HFFc6 (cell line): Measurements from ENCODE around the gene NAXD. TPM values are rescaled to one million over a fixed set of nuclear protein-coding genes. Genes with fewer than 3 reads are reported as not detected.
"Not testable (repeated sequence)": the region's sequence is repeated elsewhere in the genome, so short reads cannot be mapped to it uniquely, and the experiment has no call there.

Experiments
- DNase-seq: peaks from one replicate; pipeline ENCODE4 v3.0.0-alpha.2; 2018
- H3K27ac Mint-ChIP-seq: 2 replicates; pipeline ENCODE4 v1.8.0; 2020; ENCODE audit warnings: mild to moderate bottlenecking, mixed read lengths
- H3K27me3 Mint-ChIP-seq: 2 replicates; pipeline ENCODE4 v1.8.0; 2021; ENCODE audit warnings: mild to moderate bottlenecking, moderate library complexity, mixed read lengths; ENCODE audit not compliant: insufficient read depth
- H3K36me3 Mint-ChIP-seq: 2 replicates; pipeline ENCODE4 v1.8.0; 2021; ENCODE audit warnings: low read depth, mixed read lengths
- H3K4me1 Mint-ChIP-seq: 2 replicates; pipeline ENCODE4 v1.8.0; 2020; ENCODE audit warnings: low read depth, mixed read lengths
- H3K4me3 Mint-ChIP-seq: 2 replicates; pipeline ENCODE4 v1.8.0; 2020; ENCODE audit warnings: mild to moderate bottlenecking, moderate library complexity, mixed read lengths
- H3K9me3 Mint-ChIP-seq: 2 replicates; pipeline ENCODE4 v1.8.0; 2020; ENCODE audit warnings: mild to moderate bottlenecking, mixed read lengths
- total RNA-seq, 6 experiments: library from RNA; stranded (reverse); fragmentation: NEBNext Ultra II Directional; extraction: Animal tissue kit (Norgen Biotek cat#: 25700); gene quantifications; 2 replicates in 1 of 6; 3 replicates in 5 of 6; pipeline ENCODE4 v1.2.3, GENCODE V29; 2021
- TF ChIP-seq, protein P1 (sequence below): fragments of 200-600 bp; sonication (generic); IDR thresholded peaks from 2 replicates; pipeline ENCODE4 v1.5.0; 2021; ENCODE audit warnings: antibody characterized with exemption, mild to moderate bottlenecking

The NAXD gene
- total RNA-seq, 6 experiments from 2014 or later: 20.3 to 27.4 (median 22.8) TPM

DNA sequence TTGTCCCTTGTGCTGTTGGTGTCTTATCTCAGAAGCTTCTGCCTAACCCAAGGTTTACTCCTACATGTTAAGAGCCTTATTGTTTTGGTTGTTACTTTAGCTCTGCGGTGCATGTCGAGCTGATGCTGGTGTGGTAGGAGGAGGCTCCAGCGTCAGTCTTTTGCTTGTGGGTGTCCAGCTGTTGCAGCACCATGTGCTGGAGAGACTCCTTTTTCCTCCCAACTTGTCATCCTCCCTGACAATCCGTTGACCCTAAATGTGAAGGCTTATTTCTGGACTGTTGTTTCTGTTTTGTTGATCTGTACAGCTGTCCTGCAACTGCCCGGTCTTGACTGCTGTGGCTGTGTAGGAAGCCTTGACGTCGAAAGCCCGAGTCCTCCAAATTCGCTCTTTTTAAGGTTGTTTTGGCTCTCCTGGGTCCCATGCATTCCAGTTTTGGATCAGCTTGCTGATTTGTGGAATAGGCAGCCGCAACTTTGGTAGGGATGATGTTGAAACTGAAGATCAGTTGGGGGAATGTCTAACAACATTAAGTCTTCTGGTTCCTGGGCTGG, 15.3 kb downstream of the NAXD start:
- peaks cover 12% of the 10 kb centered on the region; the same call in 1 of the 2 replicates for H3K4me1 Mint-ChIP-seq
- no peaks in the 10 kb centered on the region for H3K9me3 Mint-ChIP-seq
- no peak for DNase-seq
- H3K4me3 Mint-ChIP-seq: no peak overlapping the region
- peaks cover 5% of the 10 kb centered on the region; the same call in 1 of the 2 replicates for H3K27me3 Mint-ChIP-seq
- TF ChIP-seq, protein P1, sequence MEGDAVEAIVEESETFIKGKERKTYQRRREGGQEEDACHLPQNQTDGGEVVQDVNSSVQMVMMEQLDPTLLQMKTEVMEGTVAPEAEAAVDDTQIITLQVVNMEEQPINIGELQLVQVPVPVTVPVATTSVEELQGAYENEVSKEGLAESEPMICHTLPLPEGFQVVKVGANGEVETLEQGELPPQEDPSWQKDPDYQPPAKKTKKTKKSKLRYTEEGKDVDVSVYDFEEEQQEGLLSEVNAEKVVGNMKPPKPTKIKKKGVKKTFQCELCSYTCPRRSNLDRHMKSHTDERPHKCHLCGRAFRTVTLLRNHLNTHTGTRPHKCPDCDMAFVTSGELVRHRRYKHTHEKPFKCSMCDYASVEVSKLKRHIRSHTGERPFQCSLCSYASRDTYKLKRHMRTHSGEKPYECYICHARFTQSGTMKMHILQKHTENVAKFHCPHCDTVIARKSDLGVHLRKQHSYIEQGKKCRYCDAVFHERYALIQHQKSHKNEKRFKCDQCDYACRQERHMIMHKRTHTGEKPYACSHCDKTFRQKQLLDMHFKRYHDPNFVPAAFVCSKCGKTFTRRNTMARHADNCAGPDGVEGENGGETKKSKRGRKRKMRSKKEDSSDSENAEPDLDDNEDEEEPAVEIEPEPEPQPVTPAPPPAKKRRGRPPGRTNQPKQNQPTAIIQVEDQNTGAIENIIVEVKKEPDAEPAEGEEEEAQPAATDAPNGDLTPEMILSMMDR: no peak
- peaks cover 19% of the 10 kb centered on the region for H3K36me3 Mint-ChIP-seq
- no peak overlapping the region for H3K27ac Mint-ChIP-seq

- H3K4me1 Mint-ChIP-seq: peaks cover 12% of the 10 kb centered on the region; the same call in 1 of the 2 replicates
- H3K9me3 Mint-ChIP-seq, H3K4me3 Mint-ChIP-seq, DNase-seq, H3K27ac Mint-ChIP-seq, H3K27me3 Mint-ChIP-seq: not testable (repeated sequence)
- H3K36me3 Mint-ChIP-seq: peaks cover 18% of the 10 kb centered on the region
Observed at GRCh38 chr13:110632255-110632654, 16.9 kb downstream of the NAXD start.

- Mint-ChIP-seq H3K36me3 (peaks cover 10% of the 10 kb centered on the region), H3K27ac (no peak overlapping the region), H3K27me3 (peaks cover 4% of the 10 kb centered on the region), H3K4me1 (peaks cover 12% of the 10 kb centered on the region; the same call in 1 of the 2 replicates), H3K4me3 (no peak overlapping the region), H3K9me3 (no peaks in the 10 kb centered on the region)
- DNase-seq: no peak
- TF ChIP-seq, protein P1: no peak
Observed at GRCh38 chr13:110633776-110634175, 18.4 kb downstream of the NAXD start.

DNA sequence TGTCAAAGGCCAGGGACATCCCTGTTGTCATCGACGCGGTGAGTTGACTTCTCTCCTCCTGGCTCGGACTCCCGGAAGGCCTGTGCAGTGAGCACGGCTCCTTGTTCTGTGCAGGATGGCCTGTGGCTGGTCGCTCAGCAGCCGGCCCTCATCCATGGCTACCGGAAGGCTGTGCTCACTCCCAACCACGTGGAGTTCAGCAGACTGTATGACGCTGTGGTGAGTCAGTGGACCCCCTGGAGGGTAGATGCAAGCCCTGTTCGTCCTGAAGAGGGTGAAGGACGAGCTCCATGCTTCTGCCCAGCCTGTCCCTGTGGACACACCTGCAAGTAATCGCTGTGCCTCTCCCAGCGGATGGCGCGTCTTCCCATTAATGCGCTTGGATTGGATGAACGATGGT, 19.2 kb downstream of the NAXD start:
- Mint-ChIP-seq H3K36me3 (peaks cover 12% of the 10 kb centered on the region), H3K4me1 (peaks cover 12% of the 10 kb centered on the region; the same call in 1 of the 2 replicates), H3K27ac (peak overlapping the region; percentile 62), H3K4me3 (no peak overlapping the region), H3K27me3 (peaks cover 6% of the 10 kb centered on the region), H3K9me3 (no peaks in the 10 kb centered on the region)
- TF ChIP-seq, protein P1: no peak
- DNase-seq: peak; percentile 12

- DNase-seq: no peak
- Mint-ChIP-seq H3K36me3 (peaks cover 21% of the 10 kb centered on the region), H3K4me1 (peaks cover 12% of the 10 kb centered on the region; the same call in 1 of the 2 replicates), H3K9me3 (no peaks in the 10 kb centered on the region), H3K27me3 (peaks cover 6% of the 10 kb centered on the region), H3K27ac (no peak overlapping the region; the same call in 1 of the 2 replicates), H3K4me3 (no peak overlapping the region)
- TF ChIP-seq, protein P1: no peak
Observed at GRCh38 chr13:110635405-110636002, 20.2 kb downstream of the NAXD start.

DNA sequence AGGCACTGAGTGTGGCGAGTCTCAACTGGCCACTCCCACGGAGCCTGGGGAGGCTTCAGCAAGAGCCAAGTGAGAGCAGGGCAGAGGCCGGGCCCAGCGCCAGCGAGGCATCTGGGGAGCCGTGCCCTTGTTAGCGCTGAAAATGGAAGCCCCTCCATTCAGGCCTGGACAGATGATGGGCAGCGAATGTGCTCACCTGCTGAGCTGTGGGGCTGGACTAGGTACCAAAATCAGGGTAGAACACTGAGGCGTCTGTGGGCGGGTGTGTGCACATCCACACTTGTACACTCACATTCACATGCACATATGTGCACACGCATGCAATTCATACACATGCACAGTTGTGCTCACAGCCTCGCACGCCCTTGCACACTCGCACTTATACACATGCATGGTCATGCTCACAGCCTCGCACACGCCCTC, 20.7 kb downstream of the NAXD start:
- peaks cover 27% of the 10 kb centered on the region for H3K36me3 Mint-ChIP-seq
- TF ChIP-seq, protein P1: no peak
- no peak for DNase-seq

More for the DNA sequence above, 20.7 kb downstream of the NAXD start:
- peaks cover 12% of the 10 kb centered on the region; the same call in 1 of the 2 replicates for H3K4me1 Mint-ChIP-seq
- H3K9me3 Mint-ChIP-seq: no peaks in the 10 kb centered on the region
- H3K4me3 Mint-ChIP-seq: no peak overlapping the region
- H3K27me3 Mint-ChIP-seq: peaks cover 4% of the 10 kb centered on the region
- no peak overlapping the region for H3K27ac Mint-ChIP-seq
